ENCODE data around the gene ZNF880.
A peak's percentile ranks its signal among the peaks of the same experiment; 100 is the strongest.

The ZNF880 gene

DNA sequence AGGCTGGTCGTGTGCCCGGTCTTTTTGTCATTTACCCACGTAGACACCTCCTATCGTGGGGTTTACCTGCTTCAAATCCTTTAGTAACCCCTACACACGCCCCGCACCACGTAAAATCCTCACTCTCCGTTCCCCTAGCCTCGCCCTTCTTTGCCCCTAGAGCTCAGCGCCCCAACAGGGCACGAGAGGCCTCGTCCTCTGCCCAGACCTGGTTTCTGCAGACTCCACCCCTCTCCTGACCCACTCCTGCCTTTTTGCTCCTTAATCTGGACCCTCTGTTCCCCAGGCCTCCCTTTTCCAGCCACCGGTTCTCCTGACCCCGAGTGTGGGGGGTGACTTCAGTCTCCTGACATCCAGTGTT lies 28.3 kb downstream of the ZNF880 start:
- no peak for FAIRE-seq
- DNase-seq (ENCODE audit: insufficient read length, low spot score): no peak
- TF ChIP-seq CTCF (IDR thresholded peaks at IDR 0.05; ENCODE audit: insufficient read depth, missing control alignments): no peak

DNA sequence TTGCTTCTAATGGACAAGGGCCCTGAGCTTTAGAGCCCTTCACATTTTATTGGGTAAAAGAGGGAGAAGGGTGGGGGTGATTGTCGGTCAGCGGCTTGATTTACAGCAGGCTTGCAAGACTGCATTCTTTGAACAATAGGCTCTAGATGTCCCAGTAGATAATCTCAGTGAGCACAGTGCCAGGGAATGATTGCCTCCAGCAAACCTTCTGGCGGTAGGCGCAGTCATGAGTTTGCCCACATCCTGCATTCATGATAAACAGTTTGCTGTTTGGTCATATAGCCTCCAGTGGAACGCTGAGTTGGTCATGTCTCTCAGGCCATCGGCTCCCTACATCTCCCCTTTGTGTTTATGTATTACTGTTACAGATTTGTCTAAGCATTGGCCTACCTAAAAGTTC lies 40.6 kb downstream of the ZNF880 start:
- FAIRE-seq (no peak), DNase-seq (ENCODE audit: insufficient read length, low spot score) (no peak)
- no peak for TF ChIP-seq CTCF (IDR thresholded peaks at IDR 0.05; ENCODE audit: insufficient read depth, missing control alignments)

- DNase-seq (ENCODE audit: insufficient read length, low spot score): no peak
- TF ChIP-seq CTCF (IDR thresholded peaks at IDR 0.05; ENCODE audit: insufficient read depth, missing control alignments): no peak
- FAIRE-seq: peak; percentile 73
Observed at GRCh38 chr19:52415711-52416110, 46.0 kb downstream of the ZNF880 start.

DNA sequence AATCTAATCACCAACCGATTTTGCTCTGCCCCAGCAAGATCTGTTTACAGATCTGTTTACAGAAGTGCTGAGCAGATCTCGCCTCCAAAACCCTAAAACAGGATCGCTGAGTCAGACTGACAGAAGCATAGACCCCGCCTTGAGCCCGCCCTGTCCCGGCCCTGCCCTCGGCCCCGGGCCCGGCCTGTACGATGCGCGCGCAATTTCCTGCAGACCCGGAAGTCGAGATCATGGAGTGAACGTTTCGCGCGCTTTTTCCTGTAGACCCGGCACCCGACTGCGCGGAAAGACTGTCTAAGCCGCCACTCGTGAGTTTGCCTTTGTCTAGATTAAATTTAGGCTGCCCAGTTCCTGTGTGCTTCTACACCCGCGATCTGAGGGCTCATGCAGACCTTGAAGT lies 59.2 kb downstream of the ZNF880 start, which contains the start of gene ZNF534:
TSS of gene ZNF534 (plus strand) at position 212 of the 400 bp plus-strand sequence. CDS start 2,327 bp downstream, outside the sequence.
- DNase-seq (ENCODE audit: insufficient read length, low spot score) (no peak), FAIRE-seq (no peak)
- no peak for TF ChIP-seq CTCF (IDR thresholded peaks at IDR 0.05; ENCODE audit: insufficient read depth, missing control alignments)

Measured in D721Med (cell line).